IPS-NIHi7 (cell line): Measurements from ENCODE around the gene ANO3.
"Not testable (repeated sequence)": the region's sequence is repeated elsewhere in the genome, so short reads cannot be mapped to it uniquely, and the experiment has no call there.

ENCODE experiments used
- DNase-seq: peaks from one replicate; pipeline ENCODE4 v3.0.0; 2012; ENCODE audit warnings: mixed read lengths; ENCODE audit errors: extremely low spot score

The ANO3 gene

DNA sequence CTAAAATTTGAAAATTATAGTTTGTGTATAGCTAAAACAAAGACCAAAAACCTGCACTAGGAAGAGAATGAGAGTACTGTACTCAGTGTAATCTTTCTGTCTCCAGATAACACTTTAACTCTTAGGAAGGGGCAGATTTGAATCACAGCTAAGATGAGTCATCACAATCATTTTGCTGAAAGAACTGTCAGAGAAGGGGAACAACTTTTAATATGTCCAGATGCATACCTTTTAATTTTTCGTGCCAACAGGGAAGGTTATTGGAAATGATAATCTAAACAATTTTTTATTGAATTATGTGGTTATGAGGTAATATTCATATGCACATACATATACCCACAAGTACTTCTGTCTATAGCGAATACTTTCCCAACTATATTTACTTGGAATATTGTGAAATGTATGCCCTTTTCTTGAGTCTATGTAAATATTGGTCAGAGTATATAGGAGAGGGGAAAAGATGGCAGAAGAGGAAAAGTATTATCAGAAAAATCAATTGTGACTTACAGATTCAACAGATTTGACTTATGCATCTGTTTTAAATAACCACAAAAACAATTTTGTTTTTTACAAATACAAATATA lies 291.2 kb downstream of the ANO3 start:
- no peak for DNase-seq

DNA sequence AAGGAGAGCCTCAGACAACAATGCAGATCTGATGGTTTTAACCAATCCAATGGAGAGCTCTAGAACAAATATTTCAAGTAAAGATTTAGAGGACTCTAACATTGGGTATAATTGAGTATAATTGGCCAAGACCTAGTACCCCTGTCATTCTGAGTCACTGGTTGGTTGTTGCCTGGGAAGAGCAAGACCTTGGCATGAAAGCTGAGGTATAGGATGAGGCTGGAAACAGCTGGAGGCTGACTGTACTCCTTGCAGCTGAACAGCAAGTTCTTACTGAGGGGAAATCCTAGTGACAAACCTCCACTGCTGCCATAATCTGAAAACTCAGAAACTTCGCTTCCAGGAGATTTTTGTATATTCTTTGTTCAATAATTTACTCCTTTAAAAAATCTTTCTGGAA lies 294.4 kb downstream of the ANO3 start:
- DNase-seq = no peak

DNA sequence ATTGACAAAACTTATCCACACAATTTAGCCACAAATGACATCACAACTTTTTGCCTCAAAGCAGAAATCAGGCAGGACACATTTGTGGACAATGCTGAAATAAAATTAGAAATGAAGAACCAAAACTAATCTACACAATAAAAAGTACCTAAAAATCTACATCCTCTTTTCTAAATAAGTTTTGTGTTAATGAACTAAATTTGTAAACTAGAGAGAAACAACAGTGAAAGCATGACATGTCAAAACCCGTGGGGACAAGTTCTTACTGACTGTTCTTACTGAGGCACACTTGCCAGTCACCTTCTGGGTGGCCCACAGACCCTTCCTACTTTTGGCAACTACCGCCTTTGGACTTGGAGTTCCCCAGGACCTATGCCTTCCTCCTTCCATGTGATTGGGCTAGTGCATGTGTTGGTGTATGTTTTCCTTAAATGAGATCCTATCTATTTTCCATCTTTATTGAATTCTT lies 300.8 kb downstream of the ANO3 start:
- DNase-seq = no peak

DNA sequence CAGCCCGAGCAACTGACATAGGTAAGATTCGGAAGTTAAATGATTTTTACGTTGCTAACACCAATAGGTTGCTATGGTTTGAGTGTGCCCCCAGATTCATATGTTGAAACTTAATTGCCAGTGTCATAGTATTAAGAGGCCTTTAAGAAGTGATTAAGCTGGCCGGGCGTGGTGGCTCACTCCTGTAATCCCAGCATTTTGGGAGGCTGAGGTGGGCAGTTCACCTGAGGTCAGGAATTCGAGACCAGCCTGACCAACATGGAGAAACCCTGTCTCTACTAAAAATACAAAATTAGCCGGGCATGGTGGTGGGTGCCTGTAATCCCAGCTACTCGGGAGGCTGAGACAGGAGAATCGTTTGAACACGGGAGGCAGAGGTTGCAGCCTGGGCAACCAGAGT lies 311.4 kb downstream of the ANO3 start:
- not testable (repeated sequence) for DNase-seq

DNA sequence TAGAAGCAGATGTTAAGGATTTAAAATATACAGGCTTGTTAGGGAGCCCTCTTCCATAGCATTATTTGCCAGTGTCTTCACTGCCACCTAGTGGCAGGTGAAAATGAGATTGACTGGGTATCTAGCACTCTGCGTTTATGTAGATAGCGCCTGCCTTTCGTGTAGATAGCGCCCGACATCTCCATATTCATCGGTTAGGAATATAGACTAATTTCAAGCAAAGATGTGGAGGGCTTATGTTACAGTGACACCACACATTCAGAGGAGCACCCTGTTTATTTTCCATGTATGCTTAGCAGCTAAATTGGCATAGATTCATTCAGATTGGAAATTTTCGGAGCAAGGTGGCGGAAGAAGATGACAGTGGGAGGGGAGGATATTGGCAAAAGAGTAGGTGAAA lies 318.0 kb downstream of the ANO3 start:
- peak; percentile 79 for DNase-seq

DNA sequence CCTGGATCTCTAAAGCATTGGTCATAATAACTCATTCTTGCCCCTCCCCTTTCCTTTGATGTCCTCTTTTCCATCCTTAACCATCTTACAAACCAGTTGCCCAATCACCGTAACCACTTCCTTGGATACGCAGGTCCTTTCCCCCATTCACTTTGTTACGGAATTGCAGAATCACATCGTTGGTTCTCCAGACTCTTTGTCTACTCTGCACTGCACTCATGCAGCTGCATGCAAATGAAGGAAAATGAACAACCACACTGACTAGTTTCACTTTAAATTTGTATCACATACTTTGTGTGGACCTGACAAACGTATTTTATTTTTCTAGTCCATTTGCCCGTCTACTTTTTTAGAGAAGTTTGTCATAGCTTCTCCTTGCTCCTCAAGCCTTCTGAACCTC lies 320.0 kb downstream of the ANO3 start:
- DNase-seq = no peak

DNA sequence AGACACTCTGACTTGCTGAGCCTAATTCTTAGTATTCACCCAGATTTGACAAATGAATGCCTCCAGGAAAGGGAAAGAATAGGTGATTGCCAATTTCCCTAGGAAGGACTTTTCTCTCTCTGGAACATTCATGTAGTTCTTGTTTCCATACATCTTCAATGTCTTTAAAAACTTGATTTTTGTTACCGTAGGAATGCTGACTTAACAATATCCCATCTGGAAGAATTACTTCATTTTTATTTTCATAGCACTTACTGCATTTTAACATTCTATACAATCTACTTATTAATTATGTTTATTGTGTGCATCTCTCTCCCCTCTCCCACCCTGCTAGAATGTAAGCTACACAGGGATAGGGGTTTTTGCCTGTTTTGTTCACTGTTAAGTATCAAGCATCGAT lies 323.4 kb downstream of the ANO3 start:
- DNase-seq = no peak

DNA sequence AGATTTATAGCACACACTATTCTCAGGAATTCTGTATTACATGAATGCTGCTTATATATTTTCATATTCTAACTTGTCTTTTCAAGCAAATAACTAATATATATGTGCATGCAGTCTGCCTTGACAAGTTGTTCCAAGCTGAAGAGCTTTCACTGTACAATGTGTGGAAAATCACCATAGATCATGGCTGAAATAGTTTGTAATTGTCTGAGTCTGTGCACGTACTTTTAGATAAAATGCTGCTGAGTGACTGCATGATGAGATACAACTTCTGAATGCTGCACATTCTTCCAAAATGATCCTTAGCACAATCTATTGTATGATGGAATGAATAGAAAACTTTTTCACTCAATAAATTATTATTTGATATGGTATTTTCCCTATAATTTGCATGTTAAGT lies 331.0 kb downstream of the ANO3 start:
- no peak for DNase-seq

DNA sequence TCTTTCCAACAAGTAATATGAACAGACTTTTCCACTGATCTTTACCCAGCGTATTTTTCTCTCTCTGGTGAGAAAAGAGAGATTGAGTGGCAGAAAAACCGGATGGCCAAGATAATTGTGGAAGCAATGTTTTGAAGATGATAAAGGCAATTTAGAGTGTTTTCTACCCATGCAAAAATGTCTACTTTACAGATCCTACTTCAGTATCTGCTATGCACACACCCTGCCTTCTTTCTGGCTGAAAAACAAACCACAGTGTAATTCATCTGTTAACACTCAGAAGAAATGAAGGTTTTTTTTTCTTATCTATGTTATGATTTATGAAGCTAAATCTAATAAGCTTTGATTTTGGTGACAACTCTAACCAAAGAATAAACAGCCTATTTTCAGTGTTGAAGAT lies 333.1 kb downstream of the ANO3 start:
- DNase-seq = no peak

DNA sequence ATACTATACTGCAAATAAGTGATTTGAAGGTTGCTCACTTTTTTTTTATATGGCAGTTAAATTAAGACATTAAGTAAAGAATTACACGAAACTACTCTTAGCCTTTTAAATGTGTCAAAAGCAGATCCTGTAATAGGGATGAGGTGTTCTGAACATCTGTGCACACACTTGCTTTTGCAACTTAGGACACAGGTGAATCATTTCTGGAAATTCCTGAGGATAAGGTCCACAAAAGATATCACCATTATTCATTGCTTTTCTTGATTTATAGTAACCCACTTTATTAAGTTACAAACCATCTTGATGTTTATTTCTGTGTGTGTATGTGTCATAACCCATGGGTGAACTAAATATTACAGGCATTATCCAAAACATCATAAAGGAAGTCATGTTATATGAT lies 334.0 kb downstream of the ANO3 start:
- no peak for DNase-seq

DNA sequence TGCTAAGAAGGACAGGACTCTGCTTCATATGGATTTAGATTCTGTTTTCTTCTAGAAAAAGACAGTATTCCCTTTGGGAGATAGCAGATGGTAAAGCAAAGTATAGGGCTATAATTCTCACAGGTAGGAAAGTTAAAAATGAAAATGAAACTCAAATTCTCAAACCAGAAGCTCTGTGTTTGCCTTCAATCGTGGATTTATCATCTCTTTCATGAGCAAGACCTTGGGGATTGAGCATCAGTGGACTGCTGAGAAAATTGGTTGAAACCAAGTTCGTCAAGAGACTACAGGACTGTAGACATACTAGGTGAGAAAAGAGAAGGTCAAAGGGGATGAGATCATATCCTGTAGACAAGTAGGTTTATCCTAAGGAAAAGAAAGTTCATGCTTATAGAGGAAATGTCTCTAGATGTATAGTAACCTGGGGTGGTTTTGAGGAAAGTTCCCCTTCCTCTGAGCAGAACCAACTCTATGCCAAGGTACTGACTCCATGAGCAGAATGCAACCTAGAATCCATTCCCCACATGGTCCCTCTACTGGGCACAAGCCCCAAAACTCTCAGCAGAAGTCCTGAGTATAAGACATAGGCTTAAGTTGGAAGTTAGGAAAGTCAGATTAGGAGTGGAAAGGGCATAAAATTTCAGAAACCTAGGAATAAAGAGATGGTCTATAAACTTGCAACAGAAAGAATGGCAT lies 343.5 kb downstream of the ANO3 start:
- no peak for DNase-seq

DNA sequence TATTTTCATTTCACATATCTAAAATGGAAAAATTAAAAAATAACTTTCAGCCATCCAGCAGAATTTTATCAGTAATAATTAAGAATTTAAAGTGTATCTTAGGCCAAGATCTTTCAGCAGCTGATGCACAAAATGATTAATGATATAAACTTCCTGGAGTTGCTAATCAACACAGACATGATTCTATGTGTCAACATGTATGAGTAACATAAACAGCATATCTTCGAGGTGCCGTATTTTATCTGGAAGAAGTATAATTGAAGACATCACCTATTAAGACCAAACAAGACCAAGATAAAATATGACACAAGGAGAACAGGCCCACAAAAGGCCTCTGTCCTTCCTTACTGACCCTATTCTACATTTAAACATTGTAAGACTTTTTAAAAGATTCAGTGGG lies 344.7 kb downstream of the ANO3 start:
- no peak for DNase-seq

DNA sequence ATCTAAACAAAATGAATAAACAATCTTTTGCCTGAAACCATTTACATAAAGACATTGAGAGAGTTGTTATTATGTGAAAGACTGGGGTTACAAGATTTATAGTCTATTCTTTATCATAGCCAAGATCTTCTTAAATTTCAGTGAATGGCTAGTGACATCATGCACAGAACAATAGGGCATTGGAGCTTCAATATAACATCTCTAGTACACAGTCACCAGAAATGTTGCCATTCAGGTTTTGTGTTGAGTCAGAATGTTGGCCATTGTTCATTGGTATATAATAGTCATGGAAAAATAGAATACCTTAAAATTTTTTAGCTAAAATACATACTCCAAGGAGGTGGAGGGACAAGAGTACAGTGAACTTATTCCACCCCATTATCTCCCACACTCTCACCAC lies 345.6 kb downstream of the ANO3 start:
- no peak for DNase-seq

DNA sequence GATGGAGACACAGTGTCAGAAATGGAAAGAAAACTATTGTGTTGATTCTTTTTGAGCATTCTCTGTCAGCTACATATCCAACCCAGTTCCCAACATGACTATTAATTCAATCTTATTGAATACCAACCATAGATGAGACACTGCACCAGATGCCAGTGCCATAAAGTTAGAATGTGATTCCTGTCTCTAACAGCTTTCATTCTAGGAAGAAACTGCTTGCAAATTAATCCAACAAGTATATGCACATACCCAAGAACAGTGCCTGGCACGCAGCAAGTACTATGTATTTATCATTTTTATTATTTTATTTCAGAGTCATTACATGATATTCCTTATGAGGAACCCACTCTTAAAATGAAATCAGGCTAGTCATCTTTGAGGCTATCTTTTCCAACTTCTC lies 355.4 kb downstream of the ANO3 start:
- no peak for DNase-seq

DNA sequence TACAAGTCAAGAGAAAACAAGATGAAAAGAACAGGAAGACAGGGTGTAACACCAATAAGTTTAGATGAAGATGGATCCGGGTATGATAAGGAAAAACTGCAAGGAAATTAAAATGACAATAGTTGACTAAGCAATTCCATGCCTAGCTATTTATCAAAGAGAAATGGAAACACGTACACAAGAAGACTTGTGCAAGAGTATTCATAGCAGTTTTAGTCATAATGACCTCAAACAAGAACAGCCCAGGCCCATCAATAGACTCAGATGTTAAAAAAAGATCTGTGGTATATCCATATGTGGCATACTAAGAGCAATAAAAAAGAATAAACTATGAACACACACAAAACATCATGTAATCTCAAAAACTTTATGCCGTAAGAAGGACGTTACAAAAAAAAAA lies 356.8 kb downstream of the ANO3 start:
- no peak for DNase-seq

DNA sequence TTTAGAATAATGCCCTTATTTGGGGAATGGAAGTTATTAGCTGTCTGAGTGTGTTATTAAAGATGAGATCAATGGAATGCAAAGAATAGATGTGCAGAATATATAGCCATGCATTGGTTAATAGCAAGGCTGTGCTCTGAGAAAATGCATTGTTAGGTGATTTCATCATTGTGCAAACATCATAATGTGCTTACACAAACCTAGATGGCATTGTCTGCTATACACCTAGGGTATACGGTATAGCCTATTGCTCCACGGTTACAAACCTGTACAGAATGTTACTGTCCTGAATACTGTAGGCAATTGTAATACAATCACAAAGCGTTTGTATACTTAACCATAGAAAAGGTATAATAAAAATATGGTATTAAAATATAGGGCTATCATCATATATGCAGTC lies 364.4 kb downstream of the ANO3 start:
- no peak for DNase-seq

DNA sequence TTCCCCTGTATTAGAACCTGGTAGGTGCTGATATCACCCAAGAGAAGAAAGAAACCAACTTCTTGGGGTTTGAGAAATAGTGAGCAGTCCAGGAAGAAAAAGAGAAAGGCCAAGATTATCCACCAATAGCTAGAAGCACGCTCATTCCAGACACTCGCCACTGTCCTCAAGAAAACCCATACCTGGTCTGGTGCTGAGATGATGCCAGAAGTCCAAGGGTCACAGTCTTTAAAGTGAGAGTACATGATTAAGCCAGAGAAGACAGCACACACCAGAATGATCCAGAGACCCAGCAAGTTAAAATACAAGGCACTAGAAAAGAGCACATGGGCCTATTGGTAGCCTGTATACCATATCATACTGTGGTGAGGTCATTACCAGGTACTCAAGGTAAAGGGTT lies 366.3 kb downstream of the ANO3 start:
- DNase-seq = no peak

DNA sequence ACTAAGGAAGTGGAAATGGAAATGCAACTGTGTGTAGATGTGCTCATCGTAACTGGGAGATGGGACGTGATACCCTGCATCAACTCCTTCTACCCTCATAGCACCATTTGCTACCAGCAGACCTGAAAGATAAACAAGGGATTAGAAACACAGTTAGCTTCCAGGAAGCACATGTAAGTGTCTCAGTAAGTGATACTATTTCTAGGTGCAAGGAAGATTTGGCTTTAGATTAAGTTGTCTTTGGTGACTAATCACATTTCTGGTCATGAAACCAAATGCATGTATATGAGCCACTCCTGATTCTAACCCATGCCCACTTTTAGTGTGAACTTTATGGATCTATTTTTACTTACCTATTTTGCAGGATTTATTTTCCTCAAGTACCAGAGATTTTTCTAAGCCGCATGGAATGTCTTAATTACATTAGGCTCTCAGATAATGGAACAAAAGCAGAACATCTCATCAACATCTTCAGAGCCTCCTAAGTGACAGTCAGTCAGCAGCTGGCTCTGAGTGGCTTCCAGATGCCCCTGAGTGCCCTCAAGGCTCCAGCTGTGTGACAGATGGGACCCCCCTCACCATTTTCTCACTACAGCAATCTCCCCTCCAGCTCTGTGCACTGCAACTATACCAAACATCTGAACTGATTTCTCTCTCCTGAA lies 368.8 kb downstream of the ANO3 start:
- no peak for DNase-seq

DNA sequence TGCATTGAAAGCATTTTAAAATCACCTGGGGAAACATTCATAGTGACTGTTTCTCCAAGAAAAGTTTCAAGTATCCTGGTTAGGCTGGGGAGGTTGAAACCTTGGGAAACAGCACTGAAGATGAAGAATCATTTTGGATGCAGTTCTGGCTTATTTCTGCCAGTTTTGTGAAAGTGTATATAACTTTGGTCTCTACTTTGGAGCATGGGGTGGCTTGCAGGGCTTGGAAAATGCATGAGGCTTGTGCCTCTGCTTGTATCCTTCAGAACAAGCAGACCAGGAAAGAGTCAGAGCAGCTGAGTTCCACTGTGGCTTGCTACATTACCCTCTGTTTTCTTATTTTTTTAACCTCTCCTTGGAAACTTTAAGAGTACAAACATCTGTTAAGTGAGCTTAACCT lies 370.5 kb downstream of the ANO3 start:
- DNase-seq = no peak

DNA sequence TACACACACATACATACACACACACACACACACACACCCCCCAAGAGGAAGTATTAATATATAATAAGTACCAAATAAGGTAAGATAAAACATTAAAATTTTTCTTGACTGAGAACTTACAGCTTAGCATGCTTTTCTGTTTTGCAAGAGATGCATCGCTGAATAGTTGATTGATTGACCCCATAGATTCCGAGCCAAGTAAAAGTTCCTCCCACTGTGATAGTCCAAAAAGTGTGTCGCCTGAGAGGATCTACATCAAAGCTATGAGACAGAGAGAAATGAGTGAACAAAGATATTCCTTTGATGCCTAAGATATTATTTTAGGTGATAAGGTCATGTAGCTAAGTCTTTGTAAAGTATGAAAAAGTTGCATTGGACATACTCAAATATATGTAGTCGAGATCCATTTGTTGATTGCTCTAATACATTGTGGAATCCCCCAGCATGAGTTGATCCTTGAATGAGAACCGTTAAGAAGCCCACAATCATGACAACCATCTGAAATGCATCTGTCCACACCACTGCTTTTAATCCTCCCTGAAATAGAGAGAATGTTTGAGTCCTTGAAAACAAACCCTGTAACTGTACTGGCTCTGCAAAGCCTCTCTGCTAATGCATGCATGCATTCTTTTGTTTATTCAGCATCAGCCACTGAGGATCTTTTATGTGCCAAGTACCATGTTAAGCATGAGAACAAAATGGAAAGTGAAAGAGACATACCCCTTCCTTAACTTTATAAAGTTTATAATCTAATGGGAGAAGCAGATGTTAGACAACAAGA lies 371.7 kb downstream of the ANO3 start:
- no peak for DNase-seq

DNA sequence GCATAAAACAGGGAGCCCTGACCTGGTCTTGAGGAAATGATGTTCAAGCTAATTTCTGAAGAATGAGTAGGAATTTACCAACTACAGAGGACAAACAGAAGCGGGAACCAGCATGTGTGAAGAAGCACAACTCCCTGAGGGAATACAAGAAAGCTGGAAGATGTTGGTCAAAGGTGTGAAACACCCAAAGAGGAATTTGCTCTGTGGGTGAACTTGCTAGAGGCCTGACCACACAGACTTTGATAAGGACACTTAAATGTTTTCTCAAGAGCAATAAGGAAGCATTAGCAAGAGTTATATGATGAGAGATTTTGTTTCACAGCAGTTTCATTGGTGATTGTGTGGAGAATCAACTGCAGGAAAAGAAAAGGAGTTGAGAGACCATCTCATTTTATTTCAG lies 372.3 kb downstream of the ANO3 start:
- no peak for DNase-seq

DNA sequence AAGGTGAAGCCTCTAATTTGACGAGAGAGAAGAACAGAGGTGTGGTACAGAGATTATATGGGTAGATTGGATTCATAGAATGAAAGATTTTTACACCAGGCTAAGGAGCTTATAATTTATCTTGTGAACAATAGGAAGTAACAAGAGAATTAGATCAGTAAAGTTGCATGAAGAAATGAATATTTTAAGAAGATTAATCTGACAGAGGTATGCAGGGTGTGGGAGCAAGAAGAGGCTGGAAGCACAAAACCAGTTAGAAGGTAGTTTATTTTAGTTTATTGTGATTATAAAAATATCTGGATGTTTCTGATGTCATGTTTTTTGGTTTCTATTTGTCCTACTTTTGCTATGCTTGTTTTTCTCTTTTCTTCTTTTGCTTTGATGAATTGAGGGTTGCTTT lies 374.3 kb downstream of the ANO3 start:
- no peak for DNase-seq
